Measurements from ENCODE around the gene ATP8A2.

The ATP8A2 gene

DNA sequence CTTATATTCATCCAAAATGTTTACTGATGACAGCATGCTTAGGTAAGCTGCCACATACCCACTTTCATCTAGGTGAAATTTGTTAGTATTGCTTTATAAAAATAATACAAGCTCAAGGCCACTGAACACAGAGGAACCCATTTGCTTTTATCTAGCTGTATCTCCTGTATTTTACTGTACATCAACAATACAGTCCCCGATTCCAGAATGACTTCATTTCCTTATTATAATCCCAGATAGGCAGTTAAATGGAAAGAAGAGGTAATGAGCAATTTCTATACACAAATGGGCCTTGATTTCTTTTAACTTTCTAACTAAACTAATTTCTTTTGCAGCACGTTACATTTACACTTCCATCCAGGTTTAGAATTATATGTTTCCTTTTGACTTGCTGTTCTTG, 593.8 kb downstream of the ATP8A2 start:
- DNase-seq (ENCODE audit: low spot score) = no peak

DNA sequence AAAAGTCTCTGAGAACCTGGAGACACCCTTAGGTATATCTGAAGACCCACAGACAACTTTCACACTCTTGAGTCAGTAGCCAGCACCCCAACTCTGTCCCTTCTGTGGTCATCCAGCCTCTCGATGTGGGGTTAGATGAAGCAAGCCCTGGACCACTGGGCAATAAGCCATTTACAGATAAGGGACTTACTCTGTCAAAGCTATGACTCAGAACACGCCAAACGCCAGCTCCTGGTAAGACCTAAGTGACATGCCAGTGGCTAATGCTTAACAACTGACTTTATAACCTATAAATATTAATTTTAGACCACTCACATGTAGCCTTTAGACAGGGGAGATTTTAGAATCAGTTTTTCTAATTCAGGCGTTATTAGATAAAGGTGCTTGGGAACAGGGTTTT, 594.3 kb downstream of the ATP8A2 start:
- no peak for DNase-seq (ENCODE audit: low spot score)

DNA sequence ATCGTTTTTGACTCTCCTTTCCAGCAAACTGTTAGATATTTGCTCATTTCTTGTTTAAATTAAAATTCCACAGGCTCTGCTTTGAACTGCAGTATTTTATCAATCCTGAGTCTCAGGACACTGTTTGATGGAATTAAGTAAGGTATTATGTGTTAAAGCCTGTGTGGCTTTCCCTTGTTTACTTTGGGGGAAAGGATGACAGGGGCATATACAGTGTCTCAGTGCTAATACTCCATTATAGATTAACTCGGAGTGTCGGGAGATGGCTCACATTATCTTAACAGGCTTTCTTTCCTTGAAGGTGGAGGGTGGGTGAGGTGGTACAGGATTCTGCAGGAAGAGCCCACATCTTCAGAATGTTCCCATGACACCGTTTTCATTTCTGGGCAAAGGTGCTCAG, 595.4 kb downstream of the ATP8A2 start:
- DNase-seq (ENCODE audit: low spot score) = no peak

DNA sequence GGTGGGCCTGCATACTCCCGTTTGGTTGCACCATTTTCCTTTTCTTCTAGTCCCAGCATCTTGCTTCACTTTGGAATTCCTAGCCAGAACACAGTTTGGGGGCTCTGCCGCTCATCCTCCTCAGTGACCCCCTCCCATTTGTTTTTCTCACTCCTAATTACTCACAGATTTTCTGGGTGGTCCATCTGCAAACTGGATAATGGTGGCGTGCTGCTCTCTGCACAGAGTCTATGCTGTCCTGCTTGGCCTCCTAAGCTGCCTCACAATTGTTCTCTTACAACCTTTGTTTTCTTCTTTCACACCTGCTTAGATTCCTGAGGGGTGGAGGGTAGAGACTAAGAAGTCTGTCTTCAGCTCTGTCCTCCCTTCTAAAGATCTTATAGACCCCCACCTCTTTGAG, 599.3 kb downstream of the ATP8A2 start:
- DNase-seq (ENCODE audit: low spot score) = no peak

DNA sequence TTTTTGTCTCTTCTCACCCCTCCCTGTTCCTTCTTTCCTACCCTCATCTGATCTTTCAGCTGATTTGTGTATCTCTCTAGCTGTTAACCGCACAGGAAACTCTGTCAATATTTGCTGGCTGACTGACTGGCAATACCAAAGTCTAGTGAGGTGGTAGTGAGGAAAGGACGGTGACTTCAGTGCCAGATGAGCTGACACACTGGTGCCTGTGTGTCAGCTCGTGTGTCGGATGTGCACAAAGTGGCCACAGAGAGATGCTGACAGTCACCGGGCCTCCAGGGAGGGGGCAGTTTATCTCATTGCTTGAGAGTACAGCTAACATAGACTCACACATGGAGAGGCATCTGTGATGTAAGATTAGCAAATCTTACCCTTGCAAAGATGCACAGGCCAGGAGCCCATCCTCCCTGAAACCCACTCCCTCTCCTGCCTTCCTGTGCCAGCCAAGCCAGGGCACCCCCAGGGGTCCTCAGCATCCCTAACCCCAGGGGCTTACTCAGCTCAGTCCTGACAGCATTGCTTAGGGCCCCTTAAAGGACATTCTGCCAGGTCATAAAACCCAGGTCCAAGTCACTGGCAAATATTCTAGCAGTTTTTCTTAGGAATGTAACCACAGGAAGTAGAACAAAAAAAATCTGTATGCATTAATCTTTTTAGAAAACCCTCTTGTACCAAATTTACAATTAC, 599.8 kb downstream of the ATP8A2 start:
- DNase-seq (ENCODE audit: low spot score) = peak; percentile 62

DNA sequence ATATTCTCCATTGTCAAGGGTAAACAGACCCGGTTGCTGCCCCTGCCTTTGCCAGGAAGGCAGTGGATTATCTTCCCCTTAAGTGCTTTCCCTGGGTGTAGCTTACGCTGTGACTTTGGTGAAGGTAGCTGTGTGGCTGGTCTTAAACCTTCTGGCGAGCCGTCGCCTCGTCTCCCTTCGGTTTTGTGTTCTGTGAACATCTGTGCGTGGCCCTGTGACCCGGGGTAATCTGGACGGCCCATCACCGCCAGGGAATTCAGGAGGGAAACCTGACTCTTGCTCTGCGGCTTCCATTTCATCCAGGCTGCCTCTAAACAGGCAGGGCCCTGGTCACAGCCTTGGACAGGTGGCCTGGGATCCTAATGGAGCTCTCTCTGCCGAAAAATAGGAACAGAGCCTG, 601.3 kb downstream of the ATP8A2 start:
- no peak for DNase-seq (ENCODE audit: low spot score)

DNA sequence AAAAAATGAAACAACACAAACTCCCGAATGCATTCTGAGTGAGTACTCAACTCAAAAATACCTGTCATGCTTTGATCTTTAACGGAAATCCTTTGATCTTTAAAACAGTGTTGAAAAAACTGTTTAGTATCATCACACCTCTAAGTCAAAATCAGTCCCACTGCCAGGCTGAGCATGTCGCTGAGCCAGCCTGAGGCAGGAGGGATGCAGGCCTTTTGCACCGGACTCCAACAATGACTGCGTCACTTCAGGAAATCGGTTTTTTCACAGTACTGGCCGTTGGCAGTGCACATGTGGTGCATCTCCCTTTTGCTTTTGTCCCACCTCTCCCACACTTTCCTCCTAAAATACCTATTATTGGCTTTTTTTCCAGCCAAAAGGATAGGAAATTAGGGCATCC, 601.8 kb downstream of the ATP8A2 start:
- peak; percentile 22 for DNase-seq (ENCODE audit: low spot score)

DNA sequence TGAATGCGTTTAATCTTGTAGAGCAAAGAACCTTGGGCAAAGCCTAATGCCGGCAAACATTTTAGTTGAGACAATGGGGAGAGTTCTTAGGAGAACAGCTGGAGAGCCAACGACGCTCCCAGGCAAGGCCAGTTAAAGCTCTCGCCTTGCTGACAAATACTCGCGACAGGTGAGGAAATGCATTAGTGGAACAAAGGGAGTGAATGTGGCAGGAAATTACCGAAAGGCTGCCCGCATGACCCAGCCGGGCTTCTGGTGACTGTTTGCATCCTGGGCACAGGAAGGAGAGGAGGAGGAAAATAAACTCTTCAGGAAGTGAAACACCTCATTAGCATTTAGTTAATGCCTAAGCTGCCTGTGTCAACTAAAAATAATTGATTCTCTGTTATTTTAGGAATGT, 605.4 kb downstream of the ATP8A2 start:
- no peak for DNase-seq (ENCODE audit: low spot score)

DNA sequence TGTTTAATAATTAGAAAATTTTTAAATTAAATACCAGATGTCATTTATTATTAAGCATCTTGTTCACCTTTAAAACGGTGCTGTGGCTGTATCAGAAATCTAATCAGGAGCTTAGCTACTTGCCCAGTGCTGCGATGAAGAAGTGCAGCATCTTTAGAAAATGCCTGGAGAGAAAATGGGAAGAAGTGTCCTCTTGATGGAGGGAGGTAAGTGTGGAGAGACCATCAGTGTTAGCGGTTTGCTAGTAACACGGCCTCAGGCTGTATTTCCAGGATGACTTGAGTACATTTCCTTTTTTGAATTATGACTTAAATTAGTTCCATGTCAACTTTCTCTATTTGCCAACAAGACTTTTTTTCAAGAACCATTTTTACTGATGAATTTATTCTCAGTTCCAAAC, 605.9 kb downstream of the ATP8A2 start:
- no peak for DNase-seq (ENCODE audit: low spot score)

DNA sequence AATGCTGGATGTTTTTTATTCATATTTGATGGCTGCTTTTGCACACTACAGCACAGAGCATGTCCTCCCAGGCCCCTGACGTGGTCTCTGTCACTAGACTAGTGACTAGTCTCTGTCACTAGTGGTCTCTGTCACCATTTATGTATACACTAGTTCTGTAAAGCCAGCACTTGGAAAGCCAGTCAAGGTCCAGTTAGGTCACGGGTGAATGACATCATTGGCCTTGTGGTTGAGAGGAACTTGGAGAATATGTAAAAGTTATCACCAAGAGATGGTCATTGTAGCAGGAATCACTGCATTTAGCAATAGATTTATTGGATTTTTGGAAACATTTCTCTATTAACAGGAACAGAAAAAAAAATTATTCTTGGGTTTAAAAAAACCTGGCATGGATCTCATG, 607.2 kb downstream of the ATP8A2 start:
- DNase-seq (ENCODE audit: low spot score) = no peak

- no peak for DNase-seq (ENCODE audit: low spot score)
Observed at GRCh38 chr13:25979371-25979770, 607.6 kb downstream of the ATP8A2 start.

DNA sequence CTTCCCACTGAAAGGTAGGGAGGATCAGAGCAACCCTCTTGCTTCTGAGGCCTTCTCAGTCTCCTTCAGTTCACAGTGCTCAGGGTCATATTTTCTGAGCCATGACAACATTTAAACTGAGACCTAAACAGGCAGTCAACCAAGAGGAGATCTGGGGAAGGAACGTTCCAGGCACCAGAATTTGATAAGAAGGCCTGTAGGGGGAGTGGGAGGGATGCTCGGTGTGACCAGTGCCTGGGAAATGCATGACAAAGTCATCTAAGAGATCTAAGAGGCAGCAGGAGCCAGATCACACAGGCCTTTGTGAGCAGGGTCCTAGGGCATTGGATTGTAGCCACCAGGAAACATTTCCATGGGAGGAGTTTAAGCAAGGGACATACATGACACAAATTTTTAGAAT, 608.5 kb downstream of the ATP8A2 start:
- DNase-seq (ENCODE audit: low spot score) = no peak

DNA sequence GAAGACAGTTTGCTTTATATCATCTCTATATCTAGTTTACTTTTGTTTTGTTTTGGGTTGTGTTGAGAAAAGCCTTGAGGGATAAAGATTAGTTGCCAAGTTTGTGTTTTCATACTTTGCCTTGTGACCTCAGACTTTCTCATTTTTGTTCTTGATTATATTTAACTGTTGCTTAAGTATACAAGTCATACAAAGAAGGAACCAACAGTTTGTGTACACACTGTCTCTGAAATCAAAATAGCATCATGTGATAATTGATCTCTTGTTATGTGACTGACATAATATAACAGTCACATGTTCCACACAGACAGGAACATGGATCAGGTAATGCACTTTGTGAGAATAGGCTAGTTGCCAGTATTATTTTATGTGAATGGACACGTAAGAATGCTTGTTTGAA, 609.3 kb downstream of the ATP8A2 start:
- DNase-seq (ENCODE audit: low spot score) = no peak

DNA sequence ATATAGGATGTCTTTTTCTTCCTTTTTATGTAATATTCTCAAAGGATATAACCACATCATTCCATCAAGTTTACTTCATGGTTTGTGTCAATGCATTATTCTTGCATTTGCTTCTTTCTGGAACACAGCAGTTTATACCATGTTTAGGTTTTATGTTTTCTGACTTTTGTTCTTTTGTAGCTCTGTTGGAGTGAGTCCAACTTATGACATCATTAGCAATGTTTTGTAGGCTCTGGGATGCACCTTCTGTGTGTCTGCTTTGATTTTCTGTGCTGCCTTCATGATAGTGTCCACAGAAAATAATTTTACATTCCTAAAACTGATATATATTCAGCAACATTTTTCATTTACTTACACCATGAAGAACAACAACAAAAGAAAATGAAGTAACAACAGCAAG, 611.1 kb downstream of the ATP8A2 start:
- no peak for DNase-seq (ENCODE audit: low spot score)

DNA sequence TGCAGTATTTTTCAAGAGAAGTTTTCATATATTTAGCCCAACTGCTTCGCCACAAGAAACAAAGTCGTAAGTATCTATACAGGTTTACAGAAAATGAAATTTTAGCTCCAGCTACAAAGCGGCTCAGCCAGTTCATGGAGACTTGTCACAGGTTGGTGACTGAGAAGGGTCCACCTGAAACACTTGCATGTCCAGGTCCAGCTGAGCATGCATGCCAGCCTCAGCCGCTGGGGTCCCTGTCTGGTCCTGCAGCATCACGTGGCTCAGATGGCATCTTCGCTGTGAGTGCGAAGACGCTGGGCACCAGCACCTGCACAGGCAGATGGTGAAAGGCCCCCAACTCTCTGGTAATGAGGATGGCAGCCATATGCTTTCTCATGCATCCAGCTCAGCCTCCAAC, 616.2 kb downstream of the ATP8A2 start:
- DNase-seq (ENCODE audit: low spot score) = no peak

GRCh38 chr13:25988661-25989060, 616.9 kb downstream of the ATP8A2 start:
- no peak for DNase-seq (ENCODE audit: low spot score)

GRCh38 chr13:25990801-25991200, 619.0 kb downstream of the ATP8A2 start:
- DNase-seq (ENCODE audit: low spot score) = no peak

GRCh38 chr13:25992076-25992475, 620.3 kb downstream of the ATP8A2 start:
- DNase-seq (ENCODE audit: low spot score) = no peak

DNA sequence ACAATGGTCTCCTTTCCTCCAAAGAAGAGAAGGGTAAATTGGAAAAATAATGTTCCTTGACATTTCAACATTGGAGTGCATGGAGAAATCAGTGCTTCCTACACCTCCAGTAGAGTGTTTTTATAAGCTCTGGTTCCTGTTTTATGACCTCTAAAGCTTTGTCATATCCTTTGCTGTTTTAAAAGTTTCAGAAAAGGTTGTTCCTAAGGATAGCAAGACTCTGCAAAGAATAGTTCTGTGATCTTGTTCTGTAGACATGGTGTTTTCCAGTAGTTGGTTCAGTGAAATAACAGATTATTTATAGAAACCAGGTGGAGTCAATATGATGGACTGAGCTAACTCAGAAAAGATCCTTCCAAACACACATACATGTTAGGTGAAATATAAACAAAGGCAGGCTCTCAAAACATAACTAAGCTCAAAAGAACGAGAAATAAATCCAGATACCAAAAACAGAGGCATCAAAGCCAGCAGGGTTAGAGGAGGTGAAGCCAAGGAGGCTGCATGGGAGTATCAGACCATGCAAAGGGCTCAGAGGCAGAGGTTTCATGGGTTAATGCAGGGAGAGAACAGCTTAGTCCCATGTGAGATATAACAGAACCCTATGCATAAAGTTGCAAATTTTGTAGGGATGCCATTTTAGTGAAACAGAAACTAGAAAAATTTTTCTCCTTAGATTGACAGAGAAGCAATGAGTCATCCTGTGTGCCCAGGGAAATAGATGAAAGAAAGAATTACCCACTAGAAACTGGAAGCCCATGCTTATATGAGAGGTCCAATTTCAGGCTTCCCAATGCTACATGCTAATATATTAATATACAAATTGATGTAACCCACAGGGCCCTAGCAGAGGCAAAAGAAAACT, 635.7 kb downstream of the ATP8A2 start:
- no peak for DNase-seq (ENCODE audit: low spot score)

GRCh38 chr13:26010487-26011207, 638.9 kb downstream of the ATP8A2 start:
- DNase-seq (ENCODE audit: low spot score) = no peak

- DNase-seq (ENCODE audit: low spot score) = no peak
Observed at GRCh38 chr13:26011208-26011573, 639.4 kb downstream of the ATP8A2 start.

GRCh38 chr13:26011996-26012821, 640.4 kb downstream of the ATP8A2 start:
- peak; percentile 32 for DNase-seq (ENCODE audit: low spot score)
